ENCODE data around the gene LLCFC1.
"Not testable (repeated sequence)": the region's sequence is repeated elsewhere in the genome, so short reads cannot be mapped to it uniquely, and the experiment has no call there.

LLCFC1 gene

DNA sequence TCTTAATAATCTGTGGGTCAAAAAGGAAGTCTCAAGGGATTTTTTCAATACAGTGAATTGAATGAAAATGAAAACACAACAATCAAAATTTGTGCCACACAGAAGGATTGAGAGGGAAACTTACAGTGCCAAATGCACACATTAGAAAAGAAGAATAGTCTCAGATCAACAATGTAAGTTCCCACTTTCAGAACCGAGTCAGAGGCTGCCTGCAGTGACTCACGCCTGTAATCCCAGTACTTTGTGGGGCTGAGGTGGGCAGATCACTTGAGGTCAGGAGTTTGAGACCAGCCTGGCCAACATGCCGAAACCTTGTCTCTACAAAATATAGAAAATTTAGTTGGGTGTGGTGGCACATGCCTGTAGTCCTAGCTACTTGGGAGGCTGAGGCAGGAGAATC, 35.3 kb downstream of the LLCFC1 start:
- TF ChIP-seq, protein P1, sequence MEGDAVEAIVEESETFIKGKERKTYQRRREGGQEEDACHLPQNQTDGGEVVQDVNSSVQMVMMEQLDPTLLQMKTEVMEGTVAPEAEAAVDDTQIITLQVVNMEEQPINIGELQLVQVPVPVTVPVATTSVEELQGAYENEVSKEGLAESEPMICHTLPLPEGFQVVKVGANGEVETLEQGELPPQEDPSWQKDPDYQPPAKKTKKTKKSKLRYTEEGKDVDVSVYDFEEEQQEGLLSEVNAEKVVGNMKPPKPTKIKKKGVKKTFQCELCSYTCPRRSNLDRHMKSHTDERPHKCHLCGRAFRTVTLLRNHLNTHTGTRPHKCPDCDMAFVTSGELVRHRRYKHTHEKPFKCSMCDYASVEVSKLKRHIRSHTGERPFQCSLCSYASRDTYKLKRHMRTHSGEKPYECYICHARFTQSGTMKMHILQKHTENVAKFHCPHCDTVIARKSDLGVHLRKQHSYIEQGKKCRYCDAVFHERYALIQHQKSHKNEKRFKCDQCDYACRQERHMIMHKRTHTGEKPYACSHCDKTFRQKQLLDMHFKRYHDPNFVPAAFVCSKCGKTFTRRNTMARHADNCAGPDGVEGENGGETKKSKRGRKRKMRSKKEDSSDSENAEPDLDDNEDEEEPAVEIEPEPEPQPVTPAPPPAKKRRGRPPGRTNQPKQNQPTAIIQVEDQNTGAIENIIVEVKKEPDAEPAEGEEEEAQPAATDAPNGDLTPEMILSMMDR (IDR thresholded peaks at IDR 0.05; ENCODE audit: low read depth, low read length, poor library complexity, severe bottlenecking) = no peak
- no peak for TF ChIP-seq EZH2phosphoT487 (IDR thresholded peaks at IDR 0.05; ENCODE audit: borderline replicate concordance, low read length)
- no peaks in the 10 kb centered on the region for H3K36me3 ChIP-seq (ENCODE audit: control insufficient read depth, low read length)
- H3K4me3 ChIP-seq (ENCODE audit: low read length) = no peak overlapping the region
- peaks cover 6% of the 10 kb centered on the region; the same call in 1 of the 2 replicates for H3K9me3 ChIP-seq (ENCODE audit: control insufficient read depth, insufficient read depth, low read length)
- no peak overlapping the region for H3K4me2 ChIP-seq (ENCODE audit: low read length)
- H3K27ac ChIP-seq (ENCODE audit: low read depth, low read length) = no peak overlapping the region
- H3K27me3 ChIP-seq (ENCODE audit: control insufficient read depth, low read length) = 0 out of 2 replicates have a peak, but pooled peaks cover 2% of the 10 kb centered on the region
- no peaks in the 10 kb centered on the region for H3K9me2 ChIP-seq (replicated peaks; ENCODE audit: control insufficient read depth, low read length)
- H4K20me1 ChIP-seq (ENCODE audit: control insufficient read depth, insufficient read depth, low read depth, low read length) = no peaks in the 10 kb centered on the region
- no peaks in the 10 kb centered on the region for H3F3A ChIP-seq (ENCODE audit: control insufficient read depth, insufficient read depth)
- H3K79me2 ChIP-seq (ENCODE audit: control insufficient read depth, low read length) = no peaks in the 10 kb centered on the region
- H3K4me1 ChIP-seq (ENCODE audit: control insufficient read depth, low read length) = no peaks in the 10 kb centered on the region

DNA sequence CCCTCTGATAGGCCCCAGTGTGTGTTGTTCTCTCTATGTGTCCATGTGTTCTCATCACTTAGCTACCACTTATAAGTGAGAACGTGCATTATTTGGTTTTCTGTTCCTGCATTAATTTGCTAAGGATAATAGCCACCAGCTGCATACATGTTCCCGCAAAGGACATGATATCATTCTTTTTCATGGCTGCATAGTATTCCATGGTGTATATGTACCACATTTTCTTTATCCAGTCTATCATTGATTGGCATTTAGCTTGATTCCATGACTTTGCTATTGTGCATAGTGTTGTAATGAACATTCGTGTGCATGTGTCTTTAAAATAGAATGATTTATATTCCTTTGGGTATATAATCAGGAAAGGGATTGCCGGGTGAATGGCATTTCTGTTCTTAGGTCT, 39.1 kb downstream of the LLCFC1 start:
- not testable (repeated sequence) for H3K79me2 ChIP-seq (ENCODE audit: control insufficient read depth, low read length); H4K20me1 ChIP-seq (ENCODE audit: control insufficient read depth, insufficient read depth, low read depth, low read length)

DNA sequence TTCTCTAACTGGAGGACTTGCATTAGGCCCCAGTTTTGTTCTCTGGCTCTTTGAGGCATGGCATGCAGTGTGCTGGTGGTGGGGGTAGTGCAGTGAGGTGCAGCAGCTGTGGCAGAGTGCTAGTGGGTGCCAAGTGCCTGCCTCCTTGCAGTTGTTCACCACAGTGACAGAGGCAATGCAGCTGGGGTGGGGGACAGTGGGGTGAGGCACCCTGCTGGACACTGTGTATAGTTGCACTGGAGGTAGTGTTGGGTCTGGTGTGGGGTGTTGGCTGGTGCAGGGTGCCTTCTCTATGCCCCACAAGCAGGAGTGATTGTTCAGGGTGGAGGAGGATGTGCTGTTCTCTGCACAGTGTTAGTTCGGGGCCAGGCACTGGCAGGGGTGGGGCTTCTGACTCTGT, 44.5 kb downstream of the LLCFC1 start:
- Histone ChIP-seq H3K9me2 (replicated peaks; ENCODE audit: control insufficient read depth, low read length) (no peaks in the 10 kb centered on the region), H3K27ac (ENCODE audit: low read depth, low read length) (no peak overlapping the region), H3K36me3 (ENCODE audit: control insufficient read depth, low read length) (no peaks in the 10 kb centered on the region), H3K4me1 (ENCODE audit: control insufficient read depth, low read length) (no peaks in the 10 kb centered on the region), H4K20me1 (ENCODE audit: control insufficient read depth, insufficient read depth, low read depth, low read length) (no peaks in the 10 kb centered on the region), H3K4me3 (ENCODE audit: low read length) (no peak overlapping the region), H3K9me3 (ENCODE audit: control insufficient read depth, insufficient read depth, low read length) (peaks cover 3% of the 10 kb centered on the region; the same call in 1 of the 2 replicates), H3K4me2 (ENCODE audit: low read length) (no peak overlapping the region), H3K79me2 (ENCODE audit: control insufficient read depth, low read length) (no peaks in the 10 kb centered on the region), H3F3A (ENCODE audit: control insufficient read depth, insufficient read depth) (no peaks in the 10 kb centered on the region), H3K27me3 (ENCODE audit: control insufficient read depth, low read length) (peaks cover 11% of the 10 kb centered on the region)
- TF ChIP-seq, protein P1 (IDR thresholded peaks at IDR 0.05; ENCODE audit: low read depth, low read length, poor library complexity, severe bottlenecking) = no peak
- no peak for TF ChIP-seq EZH2phosphoT487 (IDR thresholded peaks at IDR 0.05; ENCODE audit: borderline replicate concordance, low read length)

More for the DNA sequence above, 39.1 kb downstream of the LLCFC1 start:
- H3K9me3 ChIP-seq (ENCODE audit: control insufficient read depth, insufficient read depth, low read length); H3K36me3 ChIP-seq (ENCODE audit: control insufficient read depth, low read length); H3K4me1 ChIP-seq (ENCODE audit: control insufficient read depth, low read length); H3K9me2 ChIP-seq (replicated peaks; ENCODE audit: control insufficient read depth, low read length); H3K27ac ChIP-seq (ENCODE audit: low read depth, low read length); H3K4me2 ChIP-seq (ENCODE audit: low read length); H3K4me3 ChIP-seq (ENCODE audit: low read length); H3F3A ChIP-seq (ENCODE audit: control insufficient read depth, insufficient read depth): not testable (repeated sequence)
- H3K27me3 ChIP-seq (ENCODE audit: control insufficient read depth, low read length) = peaks cover 11% of the 10 kb centered on the region

DNA sequence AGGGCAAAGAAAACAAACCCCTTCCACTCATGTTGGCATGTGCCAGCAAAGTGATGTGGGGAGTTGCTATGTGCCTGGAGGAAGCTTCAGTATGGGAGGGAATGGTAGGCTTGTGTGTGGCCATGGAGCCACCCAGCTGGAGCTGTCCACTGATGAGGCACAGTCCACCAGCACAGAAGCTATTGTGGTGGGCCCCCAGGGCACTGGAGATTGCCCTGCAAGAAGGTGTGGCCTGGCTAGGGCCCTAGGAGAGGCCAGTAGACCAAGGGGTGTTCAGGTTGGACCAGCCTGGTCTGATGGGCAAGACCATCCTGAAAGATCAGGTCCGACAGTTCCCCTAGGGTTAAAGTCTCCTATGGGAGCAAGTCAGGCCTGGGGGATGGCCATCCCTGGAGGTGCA, 45.0 kb downstream of the LLCFC1 start:
- H3F3A ChIP-seq (ENCODE audit: control insufficient read depth, insufficient read depth) = no peaks in the 10 kb centered on the region
- H3K27me3 ChIP-seq (ENCODE audit: control insufficient read depth, low read length) = peaks cover 11% of the 10 kb centered on the region
- no peak overlapping the region for H3K4me3 ChIP-seq (ENCODE audit: low read length)
- H4K20me1 ChIP-seq (ENCODE audit: control insufficient read depth, insufficient read depth, low read depth, low read length) = no peaks in the 10 kb centered on the region
- no peak overlapping the region for H3K27ac ChIP-seq (ENCODE audit: low read depth, low read length)
- peaks cover 3% of the 10 kb centered on the region; the same call in 1 of the 2 replicates for H3K9me3 ChIP-seq (ENCODE audit: control insufficient read depth, insufficient read depth, low read length)
- no peaks in the 10 kb centered on the region for H3K79me2 ChIP-seq (ENCODE audit: control insufficient read depth, low read length)
- TF ChIP-seq, protein P1 (IDR thresholded peaks at IDR 0.05; ENCODE audit: low read depth, low read length, poor library complexity, severe bottlenecking) = no peak
- no peak for TF ChIP-seq EZH2phosphoT487 (IDR thresholded peaks at IDR 0.05; ENCODE audit: borderline replicate concordance, low read length)
- no peaks in the 10 kb centered on the region for H3K36me3 ChIP-seq (ENCODE audit: control insufficient read depth, low read length)
- no peaks in the 10 kb centered on the region for H3K4me1 ChIP-seq (ENCODE audit: control insufficient read depth, low read length)
- H3K9me2 ChIP-seq (replicated peaks; ENCODE audit: control insufficient read depth, low read length) = no peaks in the 10 kb centered on the region
- no peak overlapping the region for H3K4me2 ChIP-seq (ENCODE audit: low read length)
